Stimulated activated CD8-positive, alpha-beta memory T cell treated with anti-CD3 and anti-CD28 coated beads, Interleukin-7, amount 100 ng/mL, for 48 hours (primary cell): ENCODE data around the gene GARIN6.
"Not testable (repeated sequence)": the region's sequence is repeated elsewhere in the genome, so short reads cannot be mapped to it uniquely, and the experiment has no call there.

Experiments used
- DNase-seq, 2 donors: peaks; one replicate each; pipeline ENCODE4 v3.0.0-alpha.2; 2020; ENCODE audit warnings: low read depth in 1 of 2; ENCODE audit errors: extremely low read depth in 1 of 2

GARIN6 gene

GRCh38 chr12:99647453-99647852 is at the start of gene GARIN6:
GARIN6 (plus strand) TSS chr12:99647753; CDS start chr12:99648175, 422 bp downstream.
- DNase-seq, result no peak

DNA sequence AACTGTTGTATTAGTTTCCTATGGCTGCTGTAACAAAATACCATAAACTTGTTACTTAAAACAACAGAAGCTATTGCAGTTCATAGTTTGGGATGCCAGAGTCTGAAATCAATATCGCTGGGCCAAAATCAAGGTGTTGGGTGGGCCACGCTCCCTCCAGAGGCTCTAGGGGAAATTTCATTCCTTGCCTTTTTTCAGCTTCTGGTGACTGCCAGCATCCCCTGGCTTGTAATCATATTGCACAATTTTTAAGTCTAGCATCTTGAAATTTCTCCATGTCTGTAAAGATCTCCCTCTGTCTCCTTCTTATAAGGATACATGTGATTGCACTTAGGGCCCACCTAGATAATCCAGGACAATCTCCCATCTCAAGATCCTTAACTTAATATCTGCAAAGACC is 48.8 kb upstream of the GARIN6 start:
- DNase-seq, result no peak

DNA sequence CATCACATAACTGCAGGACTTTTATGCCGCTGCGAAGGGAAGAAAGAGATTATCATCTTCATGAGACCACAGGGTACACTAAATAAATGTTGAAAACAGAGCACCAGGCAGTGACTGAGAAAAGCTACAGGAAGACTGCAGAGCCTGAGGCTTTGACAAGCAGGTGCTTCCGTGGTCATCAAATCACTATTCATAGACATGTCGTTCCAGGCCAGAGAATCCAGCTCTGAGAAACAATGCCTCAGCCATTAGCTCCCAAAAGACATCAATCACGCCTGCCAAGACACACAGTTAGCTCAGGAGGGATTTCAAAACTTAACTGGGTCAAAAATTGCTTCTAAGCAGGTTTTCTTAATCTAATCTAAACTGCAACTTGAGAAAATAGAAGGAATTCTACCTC is 47.2 kb upstream of the GARIN6 start:
- DNase-seq, result no peak

DNA sequence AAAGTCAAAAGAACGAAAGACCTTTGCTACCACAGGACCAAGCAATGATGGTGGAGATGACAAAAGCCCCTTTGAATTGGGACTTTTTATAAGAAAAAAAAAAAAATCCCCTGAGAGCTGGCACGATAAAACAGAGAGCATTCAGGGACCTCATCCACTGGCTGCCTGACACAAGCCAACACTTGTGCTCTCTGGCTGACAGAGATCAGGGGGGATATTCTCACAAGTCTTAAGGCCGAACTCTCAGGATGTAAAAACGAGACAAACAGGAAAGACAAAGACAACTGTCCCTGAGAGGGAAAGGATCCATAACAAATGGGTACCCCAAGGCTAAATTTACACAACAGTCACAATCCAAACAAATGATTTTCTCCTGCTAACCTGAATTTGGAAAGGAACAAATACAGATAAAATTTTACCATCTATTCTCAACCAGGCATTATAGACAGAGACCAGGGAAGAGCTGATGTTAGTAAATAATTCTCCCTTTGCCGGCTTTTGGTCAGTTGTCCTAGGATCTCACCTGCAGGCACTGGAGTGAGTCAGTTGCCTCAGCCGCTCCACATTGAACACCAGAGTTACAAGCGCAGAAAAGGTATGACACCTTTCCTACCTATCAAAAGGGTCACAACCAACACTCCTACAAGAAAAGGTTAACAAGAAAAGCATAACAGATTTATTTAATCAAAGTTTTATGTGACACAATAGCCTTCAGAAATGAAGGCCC is 37.9 kb upstream of the GARIN6 start:
- DNase-seq, result no peak

- DNase-seq, result no peak
Measured at GRCh38 chr12:99611117-99611516, 36.4 kb upstream of the GARIN6 start.

- DNase-seq, result no peak
Measured at GRCh38 chr12:99611599-99611998, 36.0 kb upstream of the GARIN6 start.

DNA sequence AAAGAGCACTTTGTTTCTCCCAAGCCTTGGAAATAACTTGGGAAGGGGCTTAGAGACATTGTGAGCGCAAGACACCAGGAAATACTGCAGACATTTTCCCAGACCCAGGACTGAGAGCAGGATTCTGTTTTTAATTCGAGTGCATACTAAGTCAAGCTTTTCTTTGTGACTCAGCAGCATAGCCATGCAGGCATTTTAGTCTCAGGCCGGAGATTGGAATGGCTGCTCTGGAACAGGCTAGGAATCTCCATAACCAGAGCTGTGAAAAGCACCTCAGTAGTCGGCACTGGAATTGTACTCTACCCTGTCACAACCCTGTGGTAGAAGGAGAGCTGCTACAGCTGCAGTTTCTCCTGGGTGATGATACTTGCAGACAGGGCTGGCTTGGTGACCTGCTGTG is 28.9 kb upstream of the GARIN6 start:
- DNase-seq, result no peak

DNA sequence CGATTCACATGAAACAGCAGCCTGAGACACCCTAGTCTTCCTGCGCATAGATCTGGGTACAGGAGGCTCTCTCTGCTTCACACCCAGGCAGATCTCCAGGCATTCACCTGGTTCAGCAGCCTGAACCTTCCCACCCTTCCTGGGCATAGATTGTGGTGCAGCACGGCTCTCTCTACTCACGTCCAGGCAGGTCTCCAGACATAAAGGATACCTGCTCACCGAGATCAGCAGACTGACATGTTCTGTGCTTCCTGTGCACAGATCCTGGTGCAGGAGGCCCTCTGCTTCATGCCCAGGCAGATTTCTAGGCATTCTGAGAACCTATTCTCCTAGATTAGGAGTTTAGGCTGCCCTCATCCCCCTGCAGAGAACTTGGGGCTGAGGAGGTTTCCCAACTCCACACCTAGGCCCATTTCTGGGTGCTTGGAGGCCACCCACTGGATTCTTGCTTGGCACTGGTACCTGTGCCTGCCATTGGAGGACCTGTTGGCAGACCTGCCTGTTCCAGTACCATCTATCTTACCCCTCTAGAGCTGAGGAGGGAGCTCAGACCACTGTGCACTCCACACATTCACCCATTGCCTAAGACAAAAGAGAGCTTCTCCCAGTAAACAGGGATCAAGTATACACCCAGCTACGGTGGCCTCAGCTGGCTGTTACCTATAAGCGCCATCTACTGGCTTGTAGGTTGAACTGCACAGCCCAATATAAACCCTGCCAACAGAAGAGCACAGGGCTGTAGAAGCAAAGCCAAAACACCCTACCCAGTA is 28.0 kb upstream of the GARIN6 start:
- DNase-seq, result peak in 1 of 2 donors; percentile 1

DNA sequence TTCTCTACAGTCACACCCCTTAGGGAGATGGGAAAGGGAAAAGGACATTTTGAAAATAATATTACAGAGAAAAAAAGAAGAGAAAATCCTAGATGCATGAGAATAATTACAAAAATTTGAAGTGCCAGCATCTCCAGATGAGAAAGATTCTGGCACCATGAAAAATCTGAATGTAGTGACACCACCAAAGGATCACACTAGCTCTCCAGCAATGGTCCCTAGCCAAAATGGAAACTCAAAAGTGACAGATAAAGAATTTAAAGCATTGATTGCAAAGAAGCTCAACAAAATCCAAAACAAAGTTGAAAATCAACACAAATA is 27.4 kb upstream of the GARIN6 start:
- no peak for DNase-seq

DNA sequence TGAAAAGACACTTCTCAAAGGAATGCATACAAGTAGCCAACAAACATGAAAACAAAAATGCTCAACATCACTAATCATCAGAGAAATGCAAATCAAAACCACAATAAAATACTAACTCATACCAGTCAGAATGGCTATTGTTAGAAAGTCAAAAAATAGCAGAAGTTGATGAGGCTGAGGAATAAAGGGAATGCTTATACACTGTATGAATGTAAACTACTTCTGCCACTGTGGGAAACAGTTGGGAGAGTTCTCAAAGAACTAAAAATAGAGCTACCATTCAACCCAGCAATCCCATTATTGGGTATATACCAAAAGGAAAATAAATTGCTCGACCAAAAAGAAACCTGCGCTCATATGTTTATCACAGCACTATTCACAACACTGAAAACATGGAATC is 23.0 kb upstream of the GARIN6 start:
- not testable (repeated sequence) for DNase-seq

DNA sequence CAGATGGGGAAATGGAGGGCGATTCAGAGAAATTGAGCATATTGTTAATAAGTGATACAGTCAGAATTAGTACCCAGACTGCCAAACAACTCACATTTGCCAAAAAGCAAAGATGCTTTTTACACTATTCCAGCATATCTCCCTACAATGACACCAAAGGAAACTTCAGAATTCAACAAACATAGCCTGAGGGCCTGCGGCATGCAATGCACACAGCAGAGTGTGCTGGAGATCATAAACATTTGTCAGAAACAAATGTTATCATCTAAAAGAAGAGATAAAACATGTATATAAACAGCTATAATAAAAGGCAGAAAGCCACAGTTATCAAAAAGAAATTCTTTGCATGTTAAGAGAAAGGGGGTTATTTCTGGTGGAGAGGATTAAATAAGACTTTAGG is 20.1 kb upstream of the GARIN6 start:
- no peak for DNase-seq

DNA sequence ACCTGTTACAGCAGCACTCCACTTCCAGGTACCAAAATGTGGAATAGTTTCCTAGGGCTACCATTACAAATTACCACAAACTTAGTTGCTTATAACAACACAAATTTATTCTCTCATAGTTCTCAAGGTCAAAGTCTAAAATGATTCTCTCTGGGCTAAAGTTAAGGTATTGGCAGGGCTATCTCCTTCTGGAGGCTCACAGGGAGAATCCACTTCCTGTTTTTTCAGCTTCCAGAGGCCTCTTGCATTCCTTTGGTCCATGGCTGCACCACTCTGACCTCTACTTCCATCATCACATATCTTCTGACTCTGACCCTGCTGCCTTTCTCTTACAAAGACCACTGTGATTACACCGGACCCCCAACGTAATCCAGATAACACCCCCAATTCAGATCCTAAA is 2.9 kb upstream of the GARIN6 start:
- DNase-seq, result no peak

GRCh38 chr12:99648183-99648582 is 630 bp downstream of the GARIN6 start:
- no peak for DNase-seq

GRCh38 chr12:99649551-99649950 is 2.0 kb downstream of the GARIN6 start:
- no peak for DNase-seq

DNA sequence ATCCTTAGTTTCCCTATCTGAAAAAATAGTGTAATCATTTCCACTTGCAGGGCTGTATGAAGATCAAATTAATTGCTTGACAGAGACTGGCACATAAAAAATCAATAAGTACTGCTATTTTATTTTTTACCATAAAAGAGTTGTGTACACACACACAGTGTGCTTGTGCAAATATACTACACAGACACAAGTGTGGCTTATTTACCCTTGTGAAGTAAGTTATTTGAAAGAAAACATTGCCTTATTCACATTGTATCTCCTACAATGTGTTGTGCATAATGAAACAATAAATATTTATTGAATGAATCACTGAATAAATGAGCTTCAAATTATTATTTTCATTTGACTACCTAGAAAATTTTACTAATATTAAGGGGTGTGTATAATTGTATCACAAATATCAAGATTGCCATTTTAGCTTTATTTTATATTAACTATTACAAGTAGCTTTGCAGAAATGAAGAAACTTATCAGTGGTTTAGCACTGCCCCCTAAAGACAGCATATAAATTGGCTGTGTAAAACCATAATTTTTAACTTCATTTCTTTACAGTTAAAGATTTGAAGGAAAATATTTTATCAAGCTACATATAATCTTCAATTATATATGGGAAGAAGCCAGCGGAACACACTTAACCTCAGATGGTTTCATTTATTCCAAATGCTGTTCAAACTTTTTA is 11.3 kb downstream of the GARIN6 start:
- DNase-seq, result no peak

DNA sequence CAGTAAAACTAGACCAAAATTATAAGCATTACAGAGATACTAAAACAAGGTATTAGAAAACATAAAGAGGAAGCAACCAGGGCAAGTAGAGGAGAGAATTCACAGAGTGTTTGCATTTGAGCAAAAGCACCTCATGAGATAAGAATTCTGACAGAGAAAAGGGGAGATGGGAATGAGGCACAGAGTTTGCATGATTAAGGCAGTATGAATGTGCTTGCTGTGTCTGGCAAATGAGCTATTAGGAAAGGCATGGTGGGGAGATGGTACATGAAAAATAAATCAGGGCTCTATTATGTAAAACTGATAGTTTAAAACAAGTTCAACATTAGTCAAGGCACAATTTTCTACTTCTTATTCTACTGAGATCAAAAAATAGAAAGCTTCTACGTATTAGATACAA is 23.1 kb downstream of the GARIN6 start:
- DNase-seq, result no peak

DNA sequence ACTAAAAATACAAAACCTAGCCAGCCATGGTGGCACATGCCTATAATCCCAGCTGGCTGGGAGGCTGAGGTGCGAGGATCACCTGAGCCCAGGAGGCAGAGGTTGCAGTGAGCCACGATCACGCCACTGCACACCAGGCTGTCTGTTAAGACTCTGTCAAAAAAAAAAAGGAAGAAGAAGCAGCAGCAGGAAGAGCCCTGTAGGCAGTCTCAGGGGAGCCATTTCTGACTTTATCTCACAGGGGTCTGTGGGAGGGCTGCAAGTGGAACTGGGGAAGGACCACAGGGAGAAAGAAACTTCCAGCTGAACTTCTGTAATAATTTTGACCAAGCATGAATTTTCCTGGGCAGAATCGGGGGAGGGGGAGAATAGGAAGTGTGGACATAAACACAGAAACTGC is 32.7 kb downstream of the GARIN6 start:
- no peak for DNase-seq

- DNase-seq, result no peak
Measured at GRCh38 chr12:99686142-99686541, 38.6 kb downstream of the GARIN6 start.

DNA sequence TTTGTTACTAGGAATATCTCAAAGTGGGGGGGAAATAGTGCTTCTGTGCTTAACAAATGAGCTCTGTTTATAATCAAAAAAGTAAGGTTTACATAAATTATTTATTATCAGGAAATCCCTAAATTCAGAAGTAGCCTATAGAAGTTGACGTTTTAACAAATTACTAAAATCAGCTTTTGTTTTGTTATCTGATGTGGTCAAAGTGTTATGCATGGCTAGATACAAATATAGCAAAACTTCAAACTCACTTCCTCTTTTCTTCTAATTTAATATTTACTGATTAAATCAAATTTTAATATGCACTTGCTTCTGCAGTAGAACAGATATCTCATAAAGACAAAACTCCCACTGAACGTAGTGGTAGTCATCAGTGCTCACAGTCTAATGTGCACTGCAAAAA is 47.5 kb downstream of the GARIN6 start:
- DNase-seq, result no peak
